HL-60/S4 treated with retinoic acid at 250 ng/mL for 4 days and 3 days (cell line): ENCODE measurements around the gene TLDC2.

Experiments
- in situ Hi-C: fragments of 300-500 bp; cut with MboI; formaldehyde crosslinking; loops from 2 replicates; pipeline ENCODE4 v1.7.0; 2022; ENCODE audit warnings: low sequenced_read_pairs

Gene TLDC2

GRCh38 chr20:36866681-36867495, 9.1 kb upstream of the TLDC2 start:
- in situ Hi-C loops, result no loop called here

DNA sequence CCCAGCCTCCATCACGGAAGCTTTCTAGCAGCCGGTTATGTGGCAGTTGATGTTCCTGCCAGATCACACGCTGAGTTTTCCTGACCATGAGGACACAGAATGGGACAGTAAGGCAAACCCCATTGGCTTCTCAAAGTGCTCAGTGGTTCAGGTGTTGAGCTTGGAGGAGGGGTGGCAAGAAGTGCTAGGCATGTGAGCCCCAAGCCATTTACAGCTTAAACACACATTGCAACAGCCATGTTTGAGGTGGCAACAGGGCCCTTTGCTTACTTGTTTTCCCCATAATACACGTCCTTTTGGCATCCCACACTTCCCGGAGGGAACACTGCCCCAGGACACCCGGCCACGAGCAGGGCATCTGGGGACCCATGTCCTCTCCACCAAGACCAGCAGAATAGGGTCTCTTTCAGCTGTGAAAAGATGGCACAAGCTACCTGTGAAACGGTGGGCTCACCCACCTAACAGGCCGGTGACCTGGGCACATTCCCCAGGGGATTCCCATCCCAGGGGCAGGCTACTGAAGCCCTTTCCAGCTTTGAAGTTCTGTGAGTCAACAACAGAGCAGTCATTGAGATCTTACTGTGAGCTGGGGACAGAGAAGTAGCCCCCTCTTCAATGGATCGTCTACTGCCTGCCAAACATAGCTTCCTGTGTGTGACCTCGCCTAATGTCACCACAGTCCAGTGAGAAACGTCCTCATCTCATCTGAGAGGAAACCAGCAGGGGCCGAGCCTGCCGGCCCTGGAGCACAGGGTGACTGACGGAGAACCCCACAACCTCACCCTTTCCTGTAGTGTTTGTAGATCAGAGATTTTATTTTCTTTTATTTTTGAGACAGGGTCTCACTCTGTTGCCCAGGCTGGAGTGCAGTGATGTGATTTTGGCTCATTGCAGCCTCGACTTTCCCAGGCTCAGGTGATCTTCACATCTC, 4.0 kb upstream of the TLDC2 start:
- in situ Hi-C loops, result no loop called here

DNA sequence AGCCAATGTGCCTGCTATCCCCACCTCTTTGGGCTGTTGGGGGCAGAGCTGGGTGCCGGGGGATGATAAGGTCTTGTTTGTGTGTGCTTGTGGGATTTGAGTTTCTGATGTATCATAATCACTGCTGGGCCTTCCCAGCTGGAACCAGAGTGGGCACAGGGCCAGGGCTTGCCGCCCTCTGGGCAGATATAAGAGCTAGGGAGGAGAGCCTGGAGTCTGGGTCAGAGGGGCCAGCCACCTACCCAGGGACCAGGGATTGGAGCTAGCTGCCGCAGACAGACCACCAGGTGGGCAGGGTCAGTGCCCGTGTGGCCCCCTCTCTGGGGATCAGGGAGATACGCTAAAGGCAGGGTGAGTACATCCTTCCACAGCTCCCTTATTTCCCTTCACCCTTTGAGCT, 3.1 kb upstream of the TLDC2 start:
- in situ Hi-C loops, result no loop called here

DNA sequence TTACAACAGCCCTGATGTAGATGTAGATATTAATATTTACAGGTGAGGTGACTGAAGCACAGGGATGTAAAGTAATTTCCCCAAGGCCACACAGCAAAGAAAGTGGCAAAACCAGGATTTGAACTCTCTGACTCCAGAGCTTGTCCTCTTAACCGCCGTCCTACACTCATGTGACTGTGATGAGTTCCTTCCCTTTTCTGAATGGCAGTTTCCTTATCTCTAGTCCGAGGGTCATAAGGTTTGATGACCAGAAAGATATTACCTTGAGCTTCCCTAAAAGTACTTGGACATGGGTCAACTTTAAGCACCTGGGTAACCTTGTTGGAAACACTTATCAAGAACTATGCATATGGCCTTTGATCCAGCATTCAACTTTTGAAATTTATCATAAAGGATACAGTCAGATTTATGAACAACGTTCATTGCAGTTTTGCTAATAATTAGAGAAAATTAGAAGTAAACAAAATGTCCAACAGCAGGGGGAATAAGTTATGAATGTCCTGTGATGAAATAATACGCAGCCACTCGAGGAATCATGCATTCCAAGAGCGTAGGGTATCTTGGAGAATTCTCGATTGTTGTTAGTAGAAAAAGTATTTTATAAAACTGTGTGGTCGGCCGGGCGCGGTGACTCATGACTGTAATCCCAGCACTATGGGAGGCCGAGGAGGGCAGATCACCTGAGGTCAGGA, 2.3 kb upstream of the TLDC2 start:
- in situ Hi-C loops, result no loop called here

DNA sequence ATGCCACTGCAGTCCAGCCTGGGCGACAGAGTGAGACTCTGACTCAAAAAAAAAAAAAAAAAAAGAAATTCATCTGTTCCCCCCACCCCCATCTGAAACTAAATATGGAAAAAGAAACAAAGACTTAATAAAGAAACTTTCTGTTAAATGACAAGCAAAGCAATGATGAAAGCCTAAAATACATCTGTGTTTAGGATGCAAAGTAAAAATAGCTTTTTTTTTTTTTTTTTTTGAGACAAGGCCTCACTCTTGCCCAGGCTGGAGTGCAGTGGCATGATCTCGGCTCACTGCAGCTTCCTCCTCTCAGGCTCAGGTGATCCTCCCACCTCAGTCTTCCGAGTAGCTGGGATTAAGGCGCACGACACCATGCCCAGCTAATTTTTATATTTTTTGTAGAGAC, 845 bp upstream of the TLDC2 start:
- in situ Hi-C loops, result loop anchor here (25.0 kb wide), 1 partner anchor 663 kb away; no protein-coding TSS in a partner anchor

- in situ Hi-C loops, result loop anchor here (25.0 kb wide), 1 partner anchor 664 kb away; no protein-coding TSS in a partner anchor
Measured at GRCh38 chr20:36876473-36876833, 515 bp downstream of the TLDC2 start.

- in situ Hi-C loops, result loop anchor here (25.0 kb wide), 1 partner anchor 667 kb away; no protein-coding TSS in a partner anchor
Measured at GRCh38 chr20:36878941-36879340, 3.0 kb downstream of the TLDC2 start.

GRCh38 chr20:36880741-36881250, 4.9 kb downstream of the TLDC2 start:
- in situ Hi-C loops, result loop anchor here (25.0 kb wide), 1 partner anchor 668 kb away; no protein-coding TSS in a partner anchor

GRCh38 chr20:36881331-36881730, 5.4 kb downstream of the TLDC2 start:
- in situ Hi-C loops, result loop anchor here (25.0 kb wide), 1 partner anchor 669 kb away; no protein-coding TSS in a partner anchor

DNA sequence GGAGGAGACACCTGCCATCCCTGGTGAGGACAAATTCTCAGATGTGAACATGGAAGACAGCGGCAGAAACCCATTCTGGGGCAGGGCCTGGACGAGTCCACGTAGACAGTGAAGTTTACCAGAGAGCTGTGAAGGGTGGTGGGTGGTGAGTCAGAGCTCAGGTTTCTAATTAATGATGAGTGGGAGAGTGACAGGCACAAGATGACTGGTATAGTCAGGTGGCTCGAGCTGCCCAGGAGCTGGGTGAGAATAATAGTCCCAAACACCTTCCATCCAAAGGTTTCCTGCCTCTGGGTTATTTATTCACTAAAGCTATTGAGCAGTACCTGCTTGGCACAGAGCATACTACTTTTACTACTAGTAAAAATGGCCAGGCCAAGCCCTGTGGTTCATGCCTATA, 6.0 kb downstream of the TLDC2 start:
- in situ Hi-C loops, result loop anchor here (25.0 kb wide), 1 partner anchor 670 kb away; no protein-coding TSS in a partner anchor

DNA sequence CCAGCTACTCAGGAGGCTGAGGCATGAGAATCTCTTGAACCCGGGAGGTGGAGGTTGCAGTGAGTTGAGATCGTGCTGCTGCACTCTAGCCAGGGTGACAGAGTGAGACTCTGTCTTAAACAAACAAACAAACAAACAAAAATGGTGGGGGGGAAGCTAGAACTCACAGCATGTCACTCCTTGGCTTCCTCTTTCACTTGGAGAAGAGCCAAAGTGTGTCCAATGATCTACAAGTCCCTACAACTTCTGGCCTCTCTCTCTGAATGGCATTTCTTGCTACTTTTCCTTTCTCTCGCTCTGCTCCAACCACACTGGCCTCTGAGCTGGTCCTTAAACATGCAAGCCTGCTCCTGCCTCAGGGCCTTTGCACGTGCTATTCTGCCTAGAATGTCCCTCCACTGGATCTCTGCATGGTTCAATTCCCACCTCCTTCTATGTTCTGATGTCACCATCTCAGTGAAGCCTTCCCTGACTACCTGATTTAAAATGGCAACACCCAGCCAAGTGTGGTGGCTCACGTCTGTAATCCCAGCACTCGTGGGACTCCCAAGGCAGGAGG, 8.1 kb downstream of the TLDC2 start:
- in situ Hi-C loops, result loop anchor here (25.0 kb wide), 1 partner anchor 672 kb away; no protein-coding TSS in a partner anchor

- in situ Hi-C loops, result loop anchor here (25.0 kb wide), 1 partner anchor 673 kb away; no protein-coding TSS in a partner anchor
Measured at GRCh38 chr20:36885356-36885755, 9.4 kb downstream of the TLDC2 start.

- in situ Hi-C loops, result loop anchor here (25.0 kb wide), 1 partner anchor 675 kb away; no protein-coding TSS in a partner anchor
Measured at GRCh38 chr20:36886859-36887751, 11.2 kb downstream of the TLDC2 start.

DNA sequence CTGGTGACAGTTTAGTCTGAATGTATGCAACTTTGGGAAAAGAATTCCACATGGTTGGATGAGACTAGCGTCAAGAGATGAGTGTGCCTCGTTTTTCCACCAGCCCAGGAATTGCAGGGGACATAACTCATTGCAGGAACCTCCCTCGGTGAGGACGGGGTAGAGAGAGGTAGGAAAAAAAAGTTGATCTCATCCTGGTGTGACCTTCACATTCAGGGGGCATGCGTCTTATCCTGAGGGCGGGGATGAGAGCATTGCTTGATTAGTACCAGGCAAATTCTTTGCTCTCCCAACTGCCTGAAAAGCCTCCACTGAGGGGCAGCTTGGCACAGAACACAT, 11.8 kb downstream of the TLDC2 start:
- in situ Hi-C loops, result loop anchor here (25.0 kb wide), 1 partner anchor 675 kb away; no protein-coding TSS in a partner anchor

- in situ Hi-C loops, result loop anchor here (25.0 kb wide), 1 partner anchor 677 kb away; no protein-coding TSS in a partner anchor
Measured at GRCh38 chr20:36888880-36889516, 13.1 kb downstream of the TLDC2 start.

- in situ Hi-C loops, result loop anchor here (25.0 kb wide), 1 partner anchor 678 kb away; no protein-coding TSS in a partner anchor
Measured at GRCh38 chr20:36890586-36890985, 14.6 kb downstream of the TLDC2 start.

GRCh38 chr20:36891211-36891610, 15.3 kb downstream of the TLDC2 start:
- in situ Hi-C loops, result loop anchor here (25.0 kb wide), 1 partner anchor 679 kb away; no protein-coding TSS in a partner anchor

DNA sequence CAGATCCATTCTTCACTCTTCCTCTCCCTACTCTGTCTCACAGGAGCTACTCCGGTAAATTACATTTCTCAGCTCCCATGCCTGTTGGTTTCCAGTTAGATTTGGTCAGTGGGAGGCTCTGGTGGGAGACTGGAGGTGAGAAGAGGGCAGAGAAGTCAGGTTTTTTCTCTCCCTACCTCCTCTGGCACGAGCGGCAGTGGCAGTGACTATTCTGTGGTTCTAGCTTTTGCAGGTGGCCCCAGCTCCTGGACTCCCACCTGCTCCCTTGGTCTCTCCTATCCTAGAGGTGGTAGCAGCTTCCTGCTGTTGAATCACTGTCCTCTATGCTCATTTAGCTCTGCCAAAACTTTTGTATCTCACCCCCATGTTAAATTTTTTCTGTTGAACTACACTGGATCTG, 17.9 kb downstream of the TLDC2 start:
- in situ Hi-C loops, result loop anchor here (25.0 kb wide), 1 partner anchor 682 kb away; no protein-coding TSS in a partner anchor
